ENCODE data around the gene CLOCK.

The CLOCK gene

GRCh38 chr4:55468724-55469123 lies 78.0 kb downstream of the CLOCK start:
- DNase-seq = no peak

- DNase-seq = no peak
Observed at GRCh38 chr4:55466001-55466400, 80.7 kb downstream of the CLOCK start.

GRCh38 chr4:55458611-55459010 lies 88.1 kb downstream of the CLOCK start:
- no peak for DNase-seq

GRCh38 chr4:55458164-55458563 lies 88.5 kb downstream of the CLOCK start:
- DNase-seq = no peak

GRCh38 chr4:55450566-55450965 lies 96.1 kb downstream of the CLOCK start:
- DNase-seq = no peak

GRCh38 chr4:55447831-55448230 lies 98.9 kb downstream of the CLOCK start:
- DNase-seq = no peak

GRCh38 chr4:55447108-55447708 lies 99.5 kb downstream of the CLOCK start:
- DNase-seq = no peak

GRCh38 chr4:55446578-55446922 lies 100.2 kb downstream of the CLOCK start:
- DNase-seq = no peak

- no peak for DNase-seq
Observed at GRCh38 chr4:55445921-55446577, 100.7 kb downstream of the CLOCK start.

- DNase-seq = no peak
Observed at GRCh38 chr4:55444827-55445226, 101.9 kb downstream of the CLOCK start.

- DNase-seq = no peak
Observed at GRCh38 chr4:55442541-55442940, 104.2 kb downstream of the CLOCK start.

- DNase-seq = no peak
Observed at GRCh38 chr4:55440786-55441185, 105.9 kb downstream of the CLOCK start.

GRCh38 chr4:55439023-55439422 lies 107.7 kb downstream of the CLOCK start:
- no peak for DNase-seq

GRCh38 chr4:55438314-55438713 lies 108.4 kb downstream of the CLOCK start:
- no peak for DNase-seq

GRCh38 chr4:55437823-55438222 lies 108.9 kb downstream of the CLOCK start:
- DNase-seq = no peak

- no peak for DNase-seq
Observed at GRCh38 chr4:55437356-55437796, 109.3 kb downstream of the CLOCK start.

- no peak for DNase-seq
Observed at GRCh38 chr4:55435141-55435841, 111.4 kb downstream of the CLOCK start.

GRCh38 chr4:55431710-55432336 lies 114.9 kb downstream of the CLOCK start:
- DNase-seq = no peak

- no peak for DNase-seq
Observed at GRCh38 chr4:55424791-55425190, 121.9 kb downstream of the CLOCK start.

GRCh38 chr4:55416176-55416575 lies 130.5 kb downstream of the CLOCK start:
- no peak for DNase-seq

- DNase-seq = no peak
Observed at GRCh38 chr4:55411621-55412020, 135.1 kb downstream of the CLOCK start.

- no peak for DNase-seq
Observed at GRCh38 chr4:55410431-55410830, 136.3 kb downstream of the CLOCK start.

GRCh38 chr4:55409468-55410171 lies 137.1 kb downstream of the CLOCK start:
- DNase-seq = no peak

Data from GOT3 (cell line).